H9 (cell line): ENCODE results near the gene FGD6. TPM values are rescaled to one million over a fixed set of nuclear protein-coding genes. Genes with fewer than 3 reads are reported as not detected.

Experiments used
- DNase-seq: peaks from one replicate; pipeline ENCODE4 v3.0.0-alpha.2; 2017
- H2AFZ ChIP-seq: one replicate; pipeline ENCODE4 v1.6.1; 2013; ENCODE audit warnings: mild to moderate bottlenecking, low read length, control low read depth, moderate library complexity
- H2AK5ac ChIP-seq: 2 replicates; pipeline ENCODE4 v1.6.1; 2013; ENCODE audit warnings: low read length, control low read depth, mixed read lengths; ENCODE audit not compliant: insufficient read length
- H2BK120ac ChIP-seq: one replicate; pipeline ENCODE4 v1.6.1; 2013; ENCODE audit warnings: low read depth, mild to moderate bottlenecking, low read length, control low read depth, inconsistent platforms; ENCODE audit not compliant: poor library complexity, severe bottlenecking
- H2BK12ac ChIP-seq: 2 replicates; pipeline ENCODE4 v1.6.1; 2013; ENCODE audit warnings: low read length, control low read depth, mixed read lengths, low read depth; ENCODE audit not compliant: insufficient read length
- H2BK15ac ChIP-seq: 2 replicates; pipeline ENCODE4 v1.6.1; 2013; ENCODE audit warnings: low read depth, low read length, control low read depth
- H2BK20ac ChIP-seq: one replicate; pipeline ENCODE4 v1.6.1; 2013; ENCODE audit warnings: low read depth, mild to moderate bottlenecking, low read length, control low read depth, inconsistent platforms; ENCODE audit not compliant: poor library complexity, severe bottlenecking
- H2BK5ac ChIP-seq: 2 replicates; pipeline ENCODE4 v1.6.1; 2013; ENCODE audit warnings: low read length, control low read depth, mixed read lengths; ENCODE audit not compliant: insufficient read length
- H3K14ac ChIP-seq: 2 replicates; pipeline ENCODE4 v1.6.1; 2013; ENCODE audit warnings: low read length, control low read depth; ENCODE audit not compliant: insufficient read depth
- H3K18ac ChIP-seq: 2 replicates; pipeline ENCODE4 v1.6.1; 2013; ENCODE audit warnings: low read depth, mild to moderate bottlenecking, mixed read lengths, low read length, control low read depth; ENCODE audit not compliant: insufficient read length
- H3K23ac ChIP-seq: 2 replicates; pipeline ENCODE4 v1.6.1; 2013; ENCODE audit warnings: low read length, control low read depth, mixed read lengths, low read depth; ENCODE audit not compliant: insufficient read length
- H3K23me2 ChIP-seq: 2 replicates; pipeline ENCODE4 v1.6.1; 2013; ENCODE audit warnings: low read depth, mild to moderate bottlenecking, mixed read lengths, low read length, control low read depth; ENCODE audit not compliant: insufficient read length, poor library complexity, severe bottlenecking
- H3K27ac ChIP-seq: 2 replicates; pipeline ENCODE4 v1.5.1; 2013; ENCODE audit warnings: low read length, control low read depth, mixed read lengths, low read depth; ENCODE audit not compliant: insufficient read length
- H3K27me3 ChIP-seq: 2 replicates; pipeline ENCODE4 v1.6.1; 2013; ENCODE audit warnings: low read length, control low read depth, inconsistent platforms; ENCODE audit not compliant: insufficient read depth
- H3K4ac ChIP-seq: 2 replicates; pipeline ENCODE4 v1.6.1; 2013; ENCODE audit warnings: low read depth, mild to moderate bottlenecking, control low read depth, inconsistent platforms, low read length, moderate library complexity
- H3K4me1 ChIP-seq: 2 replicates; pipeline ENCODE4 v1.6.1; 2013; ENCODE audit warnings: low read length, control low read depth, inconsistent platforms; ENCODE audit not compliant: insufficient read depth
- H3K4me2 ChIP-seq: 2 replicates; pipeline ENCODE4 v1.6.1; 2013; ENCODE audit warnings: low read length, control low read depth, mixed read lengths; ENCODE audit not compliant: insufficient read length, insufficient read depth
- H3K56ac ChIP-seq: 2 replicates; pipeline ENCODE4 v1.6.1; 2013; ENCODE audit warnings: low read depth, mild to moderate bottlenecking, mixed read lengths, low read length, control low read depth; ENCODE audit not compliant: insufficient read length
- H3K79me1 ChIP-seq: 2 replicates; pipeline ENCODE4 v1.6.1; 2013; ENCODE audit warnings: low read depth, mild to moderate bottlenecking, moderate library complexity, low read length, control low read depth, inconsistent platforms; ENCODE audit not compliant: insufficient read depth, poor library complexity, severe bottlenecking
- H3K79me2 ChIP-seq: 2 replicates; pipeline ENCODE4 v1.6.1; 2013; ENCODE audit warnings: low read length, control low read depth, inconsistent platforms; ENCODE audit not compliant: insufficient read depth
- H3K9ac ChIP-seq: 2 replicates; pipeline ENCODE4 v1.6.1; 2013; ENCODE audit warnings: low read length, control low read depth, mixed read lengths; ENCODE audit not compliant: insufficient read length; ENCODE audit errors: extremely low read depth
- H3K9me3 ChIP-seq: one replicate; pipeline ENCODE4 v1.6.1; 2013; ENCODE audit warnings: low read depth, low read length, inconsistent platforms; ENCODE audit not compliant: control insufficient read depth
- H3T11ph ChIP-seq: one replicate; pipeline ENCODE4 v1.6.1; 2013; ENCODE audit warnings: mild to moderate bottlenecking, low read length, control low read depth, inconsistent platforms
- H4K20me1 ChIP-seq: one replicate; pipeline ENCODE4 v1.6.1; 2013; ENCODE audit not compliant: control insufficient read depth, insufficient read length, insufficient read depth
- H4K5ac ChIP-seq: 2 replicates; pipeline ENCODE4 v1.6.1; 2013; ENCODE audit warnings: low read depth, mild to moderate bottlenecking, mixed read lengths, low read length, control low read depth; ENCODE audit not compliant: insufficient read length
- H4K8ac ChIP-seq: replicated peaks from 2 replicates; pipeline ENCODE4 v1.6.1; 2013; ENCODE audit warnings: low read length, control low read depth, mixed read lengths, low read depth; ENCODE audit not compliant: insufficient read length
- H4K91ac ChIP-seq: 2 replicates; pipeline ENCODE4 v1.6.1; 2013; ENCODE audit warnings: low read depth, mild to moderate bottlenecking, moderate library complexity, mixed read lengths, low read length, control low read depth; ENCODE audit not compliant: insufficient read length
- H3K27ac Mint-ChIP-seq, 3 experiments: 2 replicates in 2 of 3; 3 replicates in 1 of 3; pipeline ENCODE4 v1.8.0; 2020 to 2021; ENCODE audit warnings: mixed read lengths in 3 of 3, mild to moderate bottlenecking in 1 of 3, moderate library complexity in 1 of 3
- H3K27me3 Mint-ChIP-seq: 2 replicates; pipeline ENCODE4 v1.8.0; 2021; ENCODE audit warnings: low read depth, mild to moderate bottlenecking, moderate library complexity, mixed read lengths
- H3K36me3 Mint-ChIP-seq, 3 experiments: 2 replicates in 2 of 3; 3 replicates in 1 of 3; pipeline ENCODE4 v1.8.0; 2020 to 2021; ENCODE audit warnings: low read depth in 3 of 3, mixed read lengths in 3 of 3; ENCODE audit not compliant: insufficient read depth in 1 of 3
- H3K4me1 Mint-ChIP-seq, 2 experiments: 2 replicates each; pipeline ENCODE4 v1.8.0; 2020; ENCODE audit warnings: mixed read lengths in 2 of 2
- H3K4me3 Mint-ChIP-seq, 2 experiments: 2 replicates in 1 of 2; 3 replicates in 1 of 2; pipeline ENCODE4 v1.8.0; 2020 to 2021; ENCODE audit warnings: mild to moderate bottlenecking in 2 of 2, mixed read lengths in 2 of 2, moderate library complexity in 1 of 2
- H3K9me3 Mint-ChIP-seq, 2 experiments: 2 replicates in 1 of 2; 3 replicates in 1 of 2; pipeline ENCODE4 v1.8.0; 2020; ENCODE audit warnings: mild to moderate bottlenecking in 2 of 2, mixed read lengths in 2 of 2, moderate library complexity in 1 of 2
- CTCF ChIP-seq: fragments of 200-600 bp; sonication (generic); conservative IDR thresholded peaks from 3 replicates; pipeline ENCODE4 v1.8.0; 2021; ENCODE audit warnings: antibody characterized with exemption, mild to moderate bottlenecking
- WGBS: extraction: QIAGEN DNeasy Blood & Tissue Kit; methylation state at CpG from one replicate; pipeline ENCODE4 v1.1.7; 2013; ENCODE audit warnings: missing lambda C conversion rate, low lambda C conversion rate, mixed read lengths; ENCODE audit not compliant: insufficient read length; ENCODE audit errors: extremely low coverage; 5-methylcytosine and 5-hydroxymethylcytosine counted together
- total RNA-seq: library from RNA; stranded (reverse); gene quantifications from 2 replicates; pipeline ENCODE4 v1.2.1, GENCODE V29; 2021

The FGD6 gene
- total RNA-seq, 1 experiment from 2014 or later: 39.5 TPM

DNA sequence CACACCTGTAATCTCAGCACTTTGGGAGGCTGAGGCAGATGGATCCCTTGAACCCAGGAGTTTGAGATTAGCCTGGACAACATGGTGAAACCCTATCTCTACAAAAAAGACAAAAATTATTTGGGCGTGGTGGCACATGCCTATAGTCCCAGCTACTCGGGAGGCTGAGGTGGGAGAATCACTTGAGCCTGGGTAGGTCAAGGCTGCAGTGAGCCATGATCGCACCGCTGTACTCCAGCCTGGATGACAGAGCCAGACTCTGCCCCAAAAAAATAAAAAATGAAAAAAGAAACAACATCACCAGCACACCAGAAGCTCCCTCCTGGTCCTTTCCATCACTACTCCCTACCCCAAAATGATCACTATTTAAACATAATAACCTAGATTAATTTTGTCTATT lies 2.9 kb upstream of the FGD6 start:
- Histone ChIP-seq H3K18ac (no peak overlapping the region), H3K14ac (no peak overlapping the region), H3K56ac (no peak overlapping the region), H3K9me3 (no peaks in the 10 kb centered on the region), H3K27me3 (no peaks in the 10 kb centered on the region), H4K5ac (no peak overlapping the region), H3T11ph (no peak overlapping the region), H2BK15ac (no peak overlapping the region), H3K27ac (no peak overlapping the region), H3K4me1 (no peaks in the 10 kb centered on the region), H3K79me1 (peaks cover 3% of the 10 kb centered on the region), H3K4ac (no peak overlapping the region), H4K20me1 (no peaks in the 10 kb centered on the region), H3K9ac (no peak overlapping the region), H2BK12ac (no peak overlapping the region), H3K79me2 (peaks cover 39% of the 10 kb centered on the region; the same call in 1 of the 2 replicates), H2AFZ (no peak overlapping the region), H2BK20ac (no peak overlapping the region), H4K91ac (no peak overlapping the region), H3K23ac (no peak overlapping the region), H4K8ac (no peak overlapping the region), H2BK5ac (no peak overlapping the region), H3K23me2 (peaks cover 9% of the 10 kb centered on the region), H2AK5ac (no peak overlapping the region), H3K4me2 (no peak overlapping the region), H2BK120ac (no peak overlapping the region)
- Mint-ChIP-seq H3K4me3 (peak overlapping the region; percentile 56 to 82; a peak in 3 of 5 replicates), H3K27ac (no peak overlapping the region), H3K27me3 (no peaks in the 10 kb centered on the region), H3K36me3 (peaks cover 8 to 21% (median 21%) of the 10 kb centered on the region in 3 experiments; a peak in 6 of 7 replicates), H3K9me3 (no peaks in the 10 kb centered on the region), H3K4me1 (peaks cover 39 to 41% of the 10 kb centered on the region in 2 experiments)
- no peak for TF ChIP-seq CTCF
- DNase-seq: no peak
- no CpG with 5 or more reads among the region's 4 CpGs for WGBS
